ENCODE data around the gene ABCB8.

Gene ABCB8

DNA sequence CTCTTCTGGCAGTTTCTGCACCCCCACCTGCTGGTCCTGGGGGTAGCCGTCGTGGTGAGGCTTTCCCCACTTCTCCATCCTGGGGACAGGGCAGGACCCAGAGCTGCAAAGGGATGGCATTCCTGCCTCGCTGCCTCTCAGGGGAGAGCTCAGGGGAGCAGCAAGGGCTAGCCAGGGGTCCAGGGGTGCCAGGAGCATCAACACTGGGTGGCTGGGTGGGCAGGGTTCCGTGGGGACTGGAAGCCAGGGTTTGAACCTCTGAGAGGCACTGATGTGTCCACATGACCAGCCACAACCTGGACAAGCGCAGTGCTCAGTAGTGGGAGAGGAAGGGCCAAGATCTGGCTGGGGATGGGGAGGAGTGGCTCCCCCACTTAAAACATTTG is 5.6 kb downstream of the ABCB8 start:
- TF ChIP-seq, protein P1, sequence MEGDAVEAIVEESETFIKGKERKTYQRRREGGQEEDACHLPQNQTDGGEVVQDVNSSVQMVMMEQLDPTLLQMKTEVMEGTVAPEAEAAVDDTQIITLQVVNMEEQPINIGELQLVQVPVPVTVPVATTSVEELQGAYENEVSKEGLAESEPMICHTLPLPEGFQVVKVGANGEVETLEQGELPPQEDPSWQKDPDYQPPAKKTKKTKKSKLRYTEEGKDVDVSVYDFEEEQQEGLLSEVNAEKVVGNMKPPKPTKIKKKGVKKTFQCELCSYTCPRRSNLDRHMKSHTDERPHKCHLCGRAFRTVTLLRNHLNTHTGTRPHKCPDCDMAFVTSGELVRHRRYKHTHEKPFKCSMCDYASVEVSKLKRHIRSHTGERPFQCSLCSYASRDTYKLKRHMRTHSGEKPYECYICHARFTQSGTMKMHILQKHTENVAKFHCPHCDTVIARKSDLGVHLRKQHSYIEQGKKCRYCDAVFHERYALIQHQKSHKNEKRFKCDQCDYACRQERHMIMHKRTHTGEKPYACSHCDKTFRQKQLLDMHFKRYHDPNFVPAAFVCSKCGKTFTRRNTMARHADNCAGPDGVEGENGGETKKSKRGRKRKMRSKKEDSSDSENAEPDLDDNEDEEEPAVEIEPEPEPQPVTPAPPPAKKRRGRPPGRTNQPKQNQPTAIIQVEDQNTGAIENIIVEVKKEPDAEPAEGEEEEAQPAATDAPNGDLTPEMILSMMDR (IDR thresholded peaks at IDR 0.05; ENCODE audit: extremely low read depth, missing control alignments) = no peak
- no peak for DNase-seq (ENCODE audit: low spot score)

DNA sequence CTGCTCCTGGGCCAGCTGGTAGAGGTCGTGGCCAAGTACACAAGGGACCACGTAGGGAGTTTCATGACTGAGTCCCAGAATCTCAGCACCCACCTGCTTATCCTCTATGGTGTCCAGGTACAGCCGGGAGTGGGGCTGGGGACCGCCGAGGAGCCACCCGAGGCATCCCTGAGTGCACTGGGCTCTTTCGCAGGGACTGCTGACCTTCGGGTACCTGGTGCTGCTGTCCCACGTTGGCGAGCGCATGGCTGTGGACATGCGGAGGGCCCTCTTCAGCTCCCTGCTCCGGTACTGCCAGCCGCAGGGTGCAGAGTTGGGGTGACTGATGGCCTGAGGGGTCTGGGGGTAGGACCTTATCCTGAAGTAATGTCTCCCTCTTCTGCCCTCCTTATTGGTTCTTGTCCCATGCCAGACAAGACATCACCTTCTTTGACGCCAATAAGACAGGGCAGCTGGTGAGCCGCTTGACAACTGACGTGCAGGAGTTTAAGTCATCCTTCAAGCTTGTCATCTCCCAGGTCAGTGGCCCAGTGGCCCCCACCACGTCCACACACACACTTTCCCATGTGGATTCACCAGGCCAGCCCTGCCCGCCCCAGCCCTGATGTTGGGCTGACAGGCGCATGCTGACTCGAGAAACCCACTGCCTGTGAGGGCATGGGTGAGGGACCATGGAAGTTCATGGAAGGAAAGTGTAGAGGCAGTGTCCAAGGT is 6.2 kb downstream of the ABCB8 start:
- no peak for DNase-seq (ENCODE audit: low spot score)
- TF ChIP-seq, protein P1 (IDR thresholded peaks at IDR 0.05; ENCODE audit: extremely low read depth, missing control alignments) = no peak

DNA sequence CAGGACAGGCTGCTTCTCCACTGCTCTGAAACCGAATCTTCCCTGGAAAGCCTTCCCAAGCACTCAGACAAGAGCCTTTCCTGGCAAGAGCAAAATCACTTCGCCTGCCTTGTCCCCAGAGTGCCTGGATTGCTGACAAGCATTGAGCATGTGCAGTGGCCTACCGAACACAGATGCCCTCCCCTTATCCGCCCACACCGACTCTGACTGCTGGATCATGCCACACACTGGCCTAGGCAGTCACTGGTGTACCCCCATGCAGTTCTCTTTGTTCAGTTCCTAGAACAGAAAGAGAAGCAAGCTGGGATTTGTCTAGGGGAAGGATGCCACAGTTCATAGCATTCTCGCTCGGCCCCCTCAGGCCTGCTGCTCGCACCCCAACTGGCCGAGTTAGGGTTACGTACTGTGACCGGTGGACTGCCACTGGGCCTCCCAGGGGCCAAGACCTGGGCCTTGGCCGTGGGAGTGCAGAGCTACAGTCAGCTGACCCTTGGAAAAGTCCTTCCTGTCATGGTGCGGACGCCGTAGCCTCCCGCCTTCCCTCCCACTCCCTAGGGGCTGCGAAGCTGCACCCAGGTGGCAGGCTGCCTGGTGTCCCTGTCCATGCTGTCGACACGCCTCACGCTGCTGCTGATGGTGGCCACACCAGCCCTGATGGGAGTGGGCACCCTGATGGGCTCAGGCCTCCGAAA is 6.9 kb downstream of the ABCB8 start:
- TF ChIP-seq, protein P1 (IDR thresholded peaks at IDR 0.05; ENCODE audit: extremely low read depth, missing control alignments) = no peak
- DNase-seq (ENCODE audit: low spot score) = no peak

DNA sequence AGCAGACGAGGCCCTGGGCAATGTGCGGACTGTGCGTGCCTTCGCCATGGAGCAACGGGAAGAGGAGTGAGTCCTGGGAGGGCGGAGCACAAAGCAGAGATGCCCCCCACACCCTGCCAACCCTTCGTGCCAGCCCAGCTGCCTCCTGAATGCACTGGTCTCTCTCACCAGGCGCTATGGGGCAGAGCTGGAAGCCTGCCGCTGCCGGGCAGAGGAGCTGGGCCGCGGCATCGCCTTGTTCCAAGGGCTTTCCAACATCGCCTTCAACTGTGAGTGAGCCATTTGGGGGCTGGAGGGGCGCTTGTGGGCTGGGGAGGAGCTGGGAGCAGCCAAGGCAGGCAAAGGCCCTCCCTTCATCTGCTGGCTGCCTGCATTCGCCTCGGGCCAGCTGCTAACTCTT is 7.7 kb downstream of the ABCB8 start:
- TF ChIP-seq, protein P1 (IDR thresholded peaks at IDR 0.05; ENCODE audit: extremely low read depth, missing control alignments) = no peak
- no peak for DNase-seq (ENCODE audit: low spot score)

DNA sequence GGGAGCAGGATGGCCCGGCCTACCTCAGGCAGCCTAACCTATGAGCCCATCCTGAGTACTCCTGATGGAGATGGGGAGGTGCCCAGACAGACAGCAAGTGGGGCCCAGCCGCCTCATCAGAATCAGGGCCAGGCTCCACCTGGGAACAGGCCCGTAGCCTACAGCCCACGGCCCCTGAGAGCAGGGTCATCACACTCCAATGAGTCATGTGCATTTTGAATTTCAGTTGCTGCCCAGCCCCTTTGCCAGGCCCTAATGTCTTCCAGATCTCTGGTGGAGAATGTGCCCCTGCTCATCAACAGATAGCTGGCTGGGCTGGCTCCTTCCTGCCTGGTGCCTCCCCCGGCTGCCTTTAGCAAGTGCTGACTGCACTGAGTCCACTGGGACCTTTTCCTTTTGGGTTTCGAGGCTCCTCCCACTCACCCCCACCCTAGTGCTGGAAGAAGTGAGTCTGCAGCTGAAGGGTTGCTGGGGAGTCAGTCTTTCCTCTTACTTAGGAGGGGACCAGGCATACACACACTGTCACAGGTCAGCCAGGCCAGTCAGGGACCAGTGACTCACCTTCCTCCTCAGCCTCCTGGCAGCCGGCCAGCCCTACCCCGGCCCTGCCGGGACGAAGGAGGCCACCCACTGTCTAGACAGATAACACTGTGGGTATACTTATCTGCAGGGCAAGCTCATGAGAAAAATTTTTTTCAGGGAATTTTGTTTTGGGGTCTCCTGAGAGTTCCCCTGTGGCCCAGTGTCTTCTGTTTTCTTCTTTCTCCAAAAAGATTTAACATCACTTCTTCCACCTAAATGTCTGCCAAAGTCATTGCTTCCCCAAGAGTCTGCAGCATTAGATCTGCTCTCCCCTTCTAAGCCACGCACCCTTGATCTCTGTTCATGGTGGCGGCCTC is 10.9 kb downstream of the ABCB8 start:
- no peak for DNase-seq (ENCODE audit: low spot score)
- TF ChIP-seq, protein P1 (IDR thresholded peaks at IDR 0.05; ENCODE audit: extremely low read depth, missing control alignments) = no peak

DNA sequence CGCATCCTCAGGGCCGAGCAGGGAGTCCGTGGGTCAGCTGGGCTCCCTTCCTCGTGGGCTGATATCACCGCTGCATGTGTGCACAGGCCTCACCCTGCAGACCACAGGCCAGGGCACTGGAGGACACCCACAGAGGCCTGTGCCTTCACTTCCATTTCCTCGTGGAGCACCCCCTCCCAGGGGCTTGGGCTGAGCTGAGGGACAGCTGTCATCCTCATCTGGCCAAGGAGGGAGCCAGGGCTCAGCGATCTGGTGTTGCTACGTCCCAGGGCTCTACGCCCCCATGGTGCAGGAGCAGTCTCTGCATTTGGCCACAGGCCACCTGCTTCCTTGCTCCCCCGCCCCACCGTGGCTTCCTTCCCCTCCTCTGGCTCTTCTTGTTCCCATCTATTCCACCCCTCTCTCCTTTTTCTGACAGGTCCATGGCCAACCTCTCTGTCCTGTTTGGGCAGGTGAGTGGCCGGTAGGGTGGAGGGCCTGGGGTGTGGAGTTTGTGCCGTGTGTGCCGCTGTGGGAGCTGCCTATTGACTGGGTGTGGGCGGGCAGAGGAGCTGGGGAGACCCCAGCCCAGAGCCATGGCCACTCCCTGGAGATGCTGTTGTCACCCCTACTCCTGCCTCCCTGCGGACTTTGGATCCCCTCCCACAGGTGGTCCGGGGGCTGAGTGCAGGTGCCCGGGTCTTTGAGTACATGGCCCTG is 11.7 kb downstream of the ABCB8 start:
- TF ChIP-seq, protein P1 (IDR thresholded peaks at IDR 0.05; ENCODE audit: extremely low read depth, missing control alignments) = no peak
- DNase-seq (ENCODE audit: low spot score) = no peak

Data from GM20000 (cell line).